Measurements from ENCODE around the gene ARHGEF26. TPM values are rescaled to one million over a fixed set of nuclear protein-coding genes. Genes with fewer than 3 reads are reported as not detected.

The ARHGEF26 gene
- total RNA-seq, 1 experiment from 2014 or later = 14.1 TPM

DNA sequence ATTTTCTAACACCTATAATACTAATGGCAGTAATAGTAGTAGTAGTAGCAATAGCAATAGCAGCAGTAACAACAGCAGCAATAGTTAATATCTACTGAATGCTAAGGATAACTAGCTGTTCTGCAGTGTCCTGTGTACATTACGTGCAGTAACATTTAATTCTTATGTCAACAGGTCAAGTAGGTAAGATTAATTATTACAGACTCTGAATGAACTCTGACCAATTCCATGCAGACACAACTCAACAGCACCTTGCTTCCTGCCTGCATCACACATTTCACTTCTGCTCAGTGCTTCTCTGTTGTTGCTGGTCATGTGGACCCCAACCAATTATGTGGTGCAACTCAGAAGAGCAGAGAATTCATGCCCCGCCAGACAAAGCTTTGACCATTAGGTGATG, 39.9 kb upstream of the ARHGEF26 start:
- no peaks in the 10 kb centered on the region for H3K27me3 Mint-ChIP-seq (ENCODE audit: low read depth)
- peaks cover 22% of the 10 kb centered on the region for H3K36me3 Mint-ChIP-seq
- ATAC-seq (no peak), DNase-seq (ENCODE audit: low spot score) (no peak)
- no peak overlapping the region for H3K4me3 Mint-ChIP-seq
- peaks cover 30% of the 10 kb centered on the region for H3K9me3 Mint-ChIP-seq
- ChIA-PET POLR2A (no interaction called here), CTCF (no interaction called here)
- TF ChIP-seq, protein P1, sequence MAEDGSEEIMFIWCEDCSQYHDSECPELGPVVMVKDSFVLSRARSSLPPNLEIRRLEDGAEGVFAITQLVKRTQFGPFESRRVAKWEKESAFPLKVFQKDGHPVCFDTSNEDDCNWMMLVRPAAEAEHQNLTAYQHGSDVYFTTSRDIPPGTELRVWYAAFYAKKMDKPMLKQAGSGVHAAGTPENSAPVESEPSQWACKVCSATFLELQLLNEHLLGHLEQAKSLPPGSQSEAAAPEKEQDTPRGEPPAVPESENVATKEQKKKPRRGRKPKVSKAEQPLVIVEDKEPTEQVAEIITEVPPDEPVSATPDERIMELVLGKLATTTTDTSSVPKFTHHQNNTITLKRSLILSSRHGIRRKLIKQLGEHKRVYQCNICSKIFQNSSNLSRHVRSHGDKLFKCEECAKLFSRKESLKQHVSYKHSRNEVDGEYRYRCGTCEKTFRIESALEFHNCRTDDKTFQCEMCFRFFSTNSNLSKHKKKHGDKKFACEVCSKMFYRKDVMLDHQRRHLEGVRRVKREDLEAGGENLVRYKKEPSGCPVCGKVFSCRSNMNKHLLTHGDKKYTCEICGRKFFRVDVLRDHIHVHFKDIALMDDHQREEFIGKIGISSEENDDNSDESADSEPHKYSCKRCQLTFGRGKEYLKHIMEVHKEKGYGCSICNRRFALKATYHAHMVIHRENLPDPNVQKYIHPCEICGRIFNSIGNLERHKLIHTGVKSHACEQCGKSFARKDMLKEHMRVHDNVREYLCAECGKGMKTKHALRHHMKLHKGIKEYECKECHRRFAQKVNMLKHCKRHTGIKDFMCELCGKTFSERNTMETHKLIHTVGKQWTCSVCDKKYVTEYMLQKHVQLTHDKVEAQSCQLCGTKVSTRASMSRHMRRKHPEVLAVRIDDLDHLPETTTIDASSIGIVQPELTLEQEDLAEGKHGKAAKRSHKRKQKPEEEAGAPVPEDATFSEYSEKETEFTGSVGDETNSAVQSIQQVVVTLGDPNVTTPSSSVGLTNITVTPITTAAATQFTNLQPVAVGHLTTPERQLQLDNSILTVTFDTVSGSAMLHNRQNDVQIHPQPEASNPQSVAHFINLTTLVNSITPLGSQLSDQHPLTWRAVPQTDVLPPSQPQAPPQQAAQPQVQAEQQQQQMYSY (CRISPR knock-in tag; IDR thresholded peaks at IDR 0.05) = no peak
- no peak for TF ChIP-seq ZNF219 (CRISPR knock-in tag; IDR thresholded peaks at IDR 0.05; ENCODE audit: borderline replicate concordance)
- TF ChIP-seq, protein P2, sequence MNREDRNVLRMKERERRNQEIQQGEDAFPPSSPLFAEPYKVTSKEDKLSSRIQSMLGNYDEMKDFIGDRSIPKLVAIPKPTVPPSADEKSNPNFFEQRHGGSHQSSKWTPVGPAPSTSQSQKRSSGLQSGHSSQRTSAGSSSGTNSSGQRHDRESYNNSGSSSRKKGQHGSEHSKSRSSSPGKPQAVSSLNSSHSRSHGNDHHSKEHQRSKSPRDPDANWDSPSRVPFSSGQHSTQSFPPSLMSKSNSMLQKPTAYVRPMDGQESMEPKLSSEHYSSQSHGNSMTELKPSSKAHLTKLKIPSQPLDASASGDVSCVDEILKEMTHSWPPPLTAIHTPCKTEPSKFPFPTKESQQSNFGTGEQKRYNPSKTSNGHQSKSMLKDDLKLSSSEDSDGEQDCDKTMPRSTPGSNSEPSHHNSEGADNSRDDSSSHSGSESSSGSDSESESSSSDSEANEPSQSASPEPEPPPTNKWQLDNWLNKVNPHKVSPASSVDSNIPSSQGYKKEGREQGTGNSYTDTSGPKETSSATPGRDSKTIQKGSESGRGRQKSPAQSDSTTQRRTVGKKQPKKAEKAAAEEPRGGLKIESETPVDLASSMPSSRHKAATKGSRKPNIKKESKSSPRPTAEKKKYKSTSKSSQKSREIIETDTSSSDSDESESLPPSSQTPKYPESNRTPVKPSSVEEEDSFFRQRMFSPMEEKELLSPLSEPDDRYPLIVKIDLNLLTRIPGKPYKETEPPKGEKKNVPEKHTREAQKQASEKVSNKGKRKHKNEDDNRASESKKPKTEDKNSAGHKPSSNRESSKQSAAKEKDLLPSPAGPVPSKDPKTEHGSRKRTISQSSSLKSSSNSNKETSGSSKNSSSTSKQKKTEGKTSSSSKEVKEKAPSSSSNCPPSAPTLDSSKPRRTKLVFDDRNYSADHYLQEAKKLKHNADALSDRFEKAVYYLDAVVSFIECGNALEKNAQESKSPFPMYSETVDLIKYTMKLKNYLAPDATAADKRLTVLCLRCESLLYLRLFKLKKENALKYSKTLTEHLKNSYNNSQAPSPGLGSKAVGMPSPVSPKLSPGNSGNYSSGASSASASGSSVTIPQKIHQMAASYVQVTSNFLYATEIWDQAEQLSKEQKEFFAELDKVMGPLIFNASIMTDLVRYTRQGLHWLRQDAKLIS (CRISPR knock-in tag; IDR thresholded peaks at IDR 0.05; ENCODE audit: borderline replicate concordance) = no peak
- no peak for TF ChIP-seq ZNF138 (CRISPR knock-in tag; conservative IDR thresholded peaks at IDR 0.05)
- TF ChIP-seq TCF7 (CRISPR knock-in tag; IDR thresholded peaks at IDR 0.05; ENCODE audit: low read depth) = no peak
- TF ChIP-seq, protein P3, sequence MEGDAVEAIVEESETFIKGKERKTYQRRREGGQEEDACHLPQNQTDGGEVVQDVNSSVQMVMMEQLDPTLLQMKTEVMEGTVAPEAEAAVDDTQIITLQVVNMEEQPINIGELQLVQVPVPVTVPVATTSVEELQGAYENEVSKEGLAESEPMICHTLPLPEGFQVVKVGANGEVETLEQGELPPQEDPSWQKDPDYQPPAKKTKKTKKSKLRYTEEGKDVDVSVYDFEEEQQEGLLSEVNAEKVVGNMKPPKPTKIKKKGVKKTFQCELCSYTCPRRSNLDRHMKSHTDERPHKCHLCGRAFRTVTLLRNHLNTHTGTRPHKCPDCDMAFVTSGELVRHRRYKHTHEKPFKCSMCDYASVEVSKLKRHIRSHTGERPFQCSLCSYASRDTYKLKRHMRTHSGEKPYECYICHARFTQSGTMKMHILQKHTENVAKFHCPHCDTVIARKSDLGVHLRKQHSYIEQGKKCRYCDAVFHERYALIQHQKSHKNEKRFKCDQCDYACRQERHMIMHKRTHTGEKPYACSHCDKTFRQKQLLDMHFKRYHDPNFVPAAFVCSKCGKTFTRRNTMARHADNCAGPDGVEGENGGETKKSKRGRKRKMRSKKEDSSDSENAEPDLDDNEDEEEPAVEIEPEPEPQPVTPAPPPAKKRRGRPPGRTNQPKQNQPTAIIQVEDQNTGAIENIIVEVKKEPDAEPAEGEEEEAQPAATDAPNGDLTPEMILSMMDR (IDR thresholded peaks at IDR 0.05) = no peak
- no peak for TF ChIP-seq JUN (CRISPR knock-in tag; IDR thresholded peaks at IDR 0.05)
- no peak for TF ChIP-seq TP53 (CRISPR knock-in tag; IDR thresholded peaks at IDR 0.05)
- no peak for TF ChIP-seq CREM (CRISPR knock-in tag; IDR thresholded peaks at IDR 0.05)
- TF ChIP-seq, protein P4, sequence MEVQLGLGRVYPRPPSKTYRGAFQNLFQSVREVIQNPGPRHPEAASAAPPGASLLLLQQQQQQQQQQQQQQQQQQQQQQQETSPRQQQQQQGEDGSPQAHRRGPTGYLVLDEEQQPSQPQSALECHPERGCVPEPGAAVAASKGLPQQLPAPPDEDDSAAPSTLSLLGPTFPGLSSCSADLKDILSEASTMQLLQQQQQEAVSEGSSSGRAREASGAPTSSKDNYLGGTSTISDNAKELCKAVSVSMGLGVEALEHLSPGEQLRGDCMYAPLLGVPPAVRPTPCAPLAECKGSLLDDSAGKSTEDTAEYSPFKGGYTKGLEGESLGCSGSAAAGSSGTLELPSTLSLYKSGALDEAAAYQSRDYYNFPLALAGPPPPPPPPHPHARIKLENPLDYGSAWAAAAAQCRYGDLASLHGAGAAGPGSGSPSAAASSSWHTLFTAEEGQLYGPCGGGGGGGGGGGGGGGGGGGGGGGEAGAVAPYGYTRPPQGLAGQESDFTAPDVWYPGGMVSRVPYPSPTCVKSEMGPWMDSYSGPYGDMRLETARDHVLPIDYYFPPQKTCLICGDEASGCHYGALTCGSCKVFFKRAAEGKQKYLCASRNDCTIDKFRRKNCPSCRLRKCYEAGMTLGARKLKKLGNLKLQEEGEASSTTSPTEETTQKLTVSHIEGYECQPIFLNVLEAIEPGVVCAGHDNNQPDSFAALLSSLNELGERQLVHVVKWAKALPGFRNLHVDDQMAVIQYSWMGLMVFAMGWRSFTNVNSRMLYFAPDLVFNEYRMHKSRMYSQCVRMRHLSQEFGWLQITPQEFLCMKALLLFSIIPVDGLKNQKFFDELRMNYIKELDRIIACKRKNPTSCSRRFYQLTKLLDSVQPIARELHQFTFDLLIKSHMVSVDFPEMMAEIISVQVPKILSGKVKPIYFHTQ (CRISPR knock-in tag; IDR thresholded peaks at IDR 0.05) = no peak
- no peak for TF ChIP-seq ETV6 (CRISPR knock-in tag; IDR thresholded peaks at IDR 0.05)
- TF ChIP-seq NFATC4 (CRISPR knock-in tag; IDR thresholded peaks at IDR 0.05) = no peak
- no peak for TF ChIP-seq RELA (CRISPR knock-in tag; IDR thresholded peaks at IDR 0.05; ENCODE audit: borderline replicate concordance)
- no peak for TF ChIP-seq ELF4 (CRISPR knock-in tag; IDR thresholded peaks at IDR 0.05; ENCODE audit: low read depth)
- TF ChIP-seq, protein P5, sequence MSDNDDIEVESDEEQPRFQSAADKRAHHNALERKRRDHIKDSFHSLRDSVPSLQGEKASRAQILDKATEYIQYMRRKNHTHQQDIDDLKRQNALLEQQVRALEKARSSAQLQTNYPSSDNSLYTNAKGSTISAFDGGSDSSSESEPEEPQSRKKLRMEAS (CRISPR knock-in tag; IDR thresholded peaks at IDR 0.05) = no peak
- TF ChIP-seq NR1H2 (CRISPR knock-in tag; IDR thresholded peaks at IDR 0.05) = no peak
- TF ChIP-seq, protein P6, sequence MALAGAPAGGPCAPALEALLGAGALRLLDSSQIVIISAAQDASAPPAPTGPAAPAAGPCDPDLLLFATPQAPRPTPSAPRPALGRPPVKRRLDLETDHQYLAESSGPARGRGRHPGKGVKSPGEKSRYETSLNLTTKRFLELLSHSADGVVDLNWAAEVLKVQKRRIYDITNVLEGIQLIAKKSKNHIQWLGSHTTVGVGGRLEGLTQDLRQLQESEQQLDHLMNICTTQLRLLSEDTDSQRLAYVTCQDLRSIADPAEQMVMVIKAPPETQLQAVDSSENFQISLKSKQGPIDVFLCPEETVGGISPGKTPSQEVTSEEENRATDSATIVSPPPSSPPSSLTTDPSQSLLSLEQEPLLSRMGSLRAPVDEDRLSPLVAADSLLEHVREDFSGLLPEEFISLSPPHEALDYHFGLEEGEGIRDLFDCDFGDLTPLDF (CRISPR knock-in tag; IDR thresholded peaks at IDR 0.05) = no peak
- no peak for TF ChIP-seq ESRRA (CRISPR knock-in tag; IDR thresholded peaks at IDR 0.05; ENCODE audit: borderline replicate concordance)
- TF ChIP-seq ZNF396 (CRISPR knock-in tag; IDR thresholded peaks at IDR 0.05; ENCODE audit: borderline replicate concordance) = no peak
- TF ChIP-seq IRF2 (CRISPR knock-in tag; IDR thresholded peaks at IDR 0.05; ENCODE audit: borderline replicate concordance, low read depth) = no peak
- no peaks in the 10 kb centered on the region for H3K4me1 Mint-ChIP-seq
- no peak overlapping the region for H3K27ac Mint-ChIP-seq

Measured in WTC11 (cell line).